T-cell (primary cell): Measurements from ENCODE around the gene ADGRF3. TPM values are rescaled to one million over a fixed set of nuclear protein-coding genes. Genes with fewer than 3 reads are reported as not detected.
A peak's percentile ranks its signal among the peaks of the same experiment; 100 is the strongest.

Experiments used
- ATAC-seq, 4 experiments: fragments of 200-7000 bp in 3 of 4; fragments of 150-1000 bp in 1 of 4; cut with Tn5 transposase; replicated peaks in 1 of 4; 1 replicate in 3 of 4; 2 replicates in 1 of 4; pipeline ENCODE4 v1.10.0; 2021; ENCODE audit warnings: moderate library complexity in 3 of 4, mild to moderate bottlenecking in 2 of 4, moderate number of reproducible peaks in 1 of 4
- CTCF ChIA-PET, 2 donors: fragments of 300-600 bp; sonication (Branson Sonifier 250); formaldehyde crosslinking; loops; one replicate each; lab custom pipeline; 2022; ENCODE audit warnings: antibody characterized with exemption in 2 of 2; lab: Charles Lee
- POLR2A ChIA-PET, 2 donors: fragments of 300-600 bp; sonication (Branson Sonifier 250); formaldehyde crosslinking; loops; one replicate each; lab custom pipeline; 2022; ENCODE audit warnings: antibody characterized with exemption in 2 of 2; lab: Charles Lee
- DNase-seq, 35 experiments: peaks; one replicate each; pipeline versions ENCODE4 v3.0.0 to v3.0.0-alpha.2; 2013 to 2023
- H3K27ac ChIP-seq: one replicate; pipeline ENCODE4 v1.5.1; 2013; ENCODE audit warnings: low read length
- H3K27me3 ChIP-seq, 2 experiments: replicated peaks in 1 of 2; 1 replicate in 1 of 2; 2 replicates in 1 of 2; pipeline versions ENCODE4 v1.6.1 to v1.7.0; 2013; ENCODE audit warnings: low read length in 1 of 2, mixed read lengths in 1 of 2; ENCODE audit not compliant: control insufficient read depth in 2 of 2, insufficient read depth in 2 of 2; ENCODE audit errors: extremely low read depth in 1 of 2
- H3K36me3 ChIP-seq, 2 donors: 1 replicate in 1 of 2; 2 replicates in 1 of 2; pipeline versions ENCODE4 v1.6.1 to v1.7.0; 2013; ENCODE audit warnings: low read length in 1 of 2; ENCODE audit not compliant: control insufficient read depth in 2 of 2, insufficient read depth in 1 of 2; ENCODE audit errors: extremely low read depth in 1 of 2
- H3K4me1 ChIP-seq, 2 experiments: 1 replicate in 1 of 2; 2 replicates in 1 of 2; pipeline versions ENCODE4 v1.6.1 to v1.7.0; 2013; ENCODE audit warnings: low read length in 2 of 2, mixed read lengths in 1 of 2; ENCODE audit not compliant: insufficient read depth in 2 of 2, control insufficient read depth in 1 of 2; ENCODE audit errors: extremely low read depth in 1 of 2
- H3K4me3 ChIP-seq, 2 donors: 1 replicate in 1 of 2; 2 replicates in 1 of 2; pipeline versions ENCODE4 v1.5.1 to v1.7.0; 2013; ENCODE audit warnings: mild to moderate bottlenecking in 2 of 2, low read length in 1 of 2, moderate library complexity in 1 of 2; ENCODE audit not compliant: control insufficient read depth in 1 of 2; ENCODE audit errors: extremely low read depth in 1 of 2
- H3K9me3 ChIP-seq: 2 replicates; pipeline ENCODE4 v1.7.0; 2013
- H3K27ac Mint-ChIP-seq, 2 donors: one replicate each; pipeline ENCODE4 v1.8.0; 2020 to 2021; ENCODE audit warnings: mild to moderate bottlenecking in 2 of 2, mixed read lengths in 2 of 2
- H3K27me3 Mint-ChIP-seq, 2 donors: one replicate each; pipeline ENCODE4 v1.8.0; 2021 to 2022; ENCODE audit warnings: mixed read lengths in 2 of 2
- H3K36me3 Mint-ChIP-seq: one replicate; pipeline ENCODE4 v1.8.0; 2021; ENCODE audit warnings: mixed read lengths
- H3K4me1 Mint-ChIP-seq, 3 donors: one replicate each; pipeline ENCODE4 v1.8.0; 2020 to 2022; ENCODE audit warnings: mixed read lengths in 3 of 3, mild to moderate bottlenecking in 1 of 3
- H3K4me3 Mint-ChIP-seq, 3 donors: one replicate each; pipeline ENCODE4 v1.8.0; 2020 to 2022; ENCODE audit warnings: mild to moderate bottlenecking in 3 of 3, mixed read lengths in 3 of 3, moderate library complexity in 3 of 3
- H3K9me3 Mint-ChIP-seq, 3 donors: one replicate each; pipeline ENCODE4 v1.8.0; 2020 to 2022; ENCODE audit warnings: mixed read lengths in 3 of 3
- WGBS: methylation state at CpG from one replicate; pipeline ENCODE4 v1.1.5; 2013; ENCODE audit warnings: missing lambda C conversion rate; ENCODE audit not compliant: insufficient coverage; 5-methylcytosine and 5-hydroxymethylcytosine counted together
- total RNA-seq, 35 experiments: library from RNA in 6 of 35; stranded (reverse) in 6 of 35; fragments of 120-200 nt in 1 of 35; gene quantifications; one replicate each; pipeline versions ENCODE4 v1.2.1 to v1.2.4 and lab custom pipeline; 2013 to 2026

ADGRF3 gene
- total RNA-seq, 5 donors from 2014 or later (not counting 1 experiment from before 2014, with no cell fraction given) = 1.3 to 3.4 (median 2.1) TPM

DNA sequence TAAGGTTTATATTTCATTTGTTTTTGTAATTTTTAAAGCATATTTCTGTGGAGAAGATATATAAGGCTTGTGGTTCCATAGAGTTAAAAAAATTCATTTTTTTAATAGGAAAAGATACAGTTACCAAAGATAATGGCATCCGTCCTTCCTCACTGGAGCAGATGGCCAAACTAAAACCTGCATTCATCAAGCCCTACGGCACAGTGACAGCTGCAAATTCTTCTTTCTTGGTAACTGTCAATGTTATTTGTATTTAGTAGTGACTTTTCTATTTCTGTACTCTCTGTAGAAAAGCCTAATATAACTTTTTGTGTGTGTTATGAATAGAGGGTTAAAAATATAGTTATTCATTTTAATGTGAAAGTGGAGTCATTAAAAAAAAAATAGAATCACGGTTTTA is 66.7 kb downstream of the ADGRF3 start:
- Histone ChIP-seq H3K4me3 (no peak overlapping the region), H3K36me3 (peaks cover 4 to 69% of the 10 kb centered on the region in 2 donors), H3K27me3 (no peaks in the 10 kb centered on the region), H3K27ac (no peak overlapping the region), H3K4me1 (no peaks in the 10 kb centered on the region), H3K9me3 (no peaks in the 10 kb centered on the region)
- ATAC-seq (no peak), DNase-seq (no peak)
- WGBS = no CpG with 5 or more reads among the region's 3 CpGs
- ChIA-PET POLR2A (no interaction called here), CTCF (no interaction called here)
- Mint-ChIP-seq H3K36me3 (peaks cover 60% of the 10 kb centered on the region), H3K4me3 (no peak overlapping the region), H3K9me3 (no peaks in the 10 kb centered on the region), H3K4me1 (no peaks in the 10 kb centered on the region), H3K27me3 (no peaks in the 10 kb centered on the region), H3K27ac (no peak overlapping the region)

- 100% methylated on average over 1 of the region's 4 CpGs for WGBS
- H3K27me3 Mint-ChIP-seq = no peaks in the 10 kb centered on the region
- CTCF ChIA-PET = no interaction called here
- no peak overlapping the region for H3K4me3 Mint-ChIP-seq
- H3K9me3 Mint-ChIP-seq = no peaks in the 10 kb centered on the region
- peaks cover 48% of the 10 kb centered on the region for H3K36me3 Mint-ChIP-seq
- no peak overlapping the region for H3K4me3 ChIP-seq
- H3K27ac Mint-ChIP-seq = no peak overlapping the region
- ATAC-seq (no peak), DNase-seq (no peak)
- no peaks in the 10 kb centered on the region for H3K4me1 ChIP-seq
- peaks cover 4 to 71% of the 10 kb centered on the region in 2 donors for H3K36me3 ChIP-seq
- POLR2A ChIA-PET = interaction anchor here in 1 of 2 donors (0.5 kb wide), 1 partner anchor 13 kb away, joined by 6 read pairs; no protein-coding TSS in a partner anchor
- no peaks in the 10 kb centered on the region for H3K9me3 ChIP-seq
- no peak overlapping the region for H3K27ac ChIP-seq
- no peaks in the 10 kb centered on the region for H3K27me3 ChIP-seq
- no peaks in the 10 kb centered on the region for H3K4me1 Mint-ChIP-seq
Measured at GRCh38 chr2:26276484-26277227, 69.9 kb downstream of the ADGRF3 start.

DNA sequence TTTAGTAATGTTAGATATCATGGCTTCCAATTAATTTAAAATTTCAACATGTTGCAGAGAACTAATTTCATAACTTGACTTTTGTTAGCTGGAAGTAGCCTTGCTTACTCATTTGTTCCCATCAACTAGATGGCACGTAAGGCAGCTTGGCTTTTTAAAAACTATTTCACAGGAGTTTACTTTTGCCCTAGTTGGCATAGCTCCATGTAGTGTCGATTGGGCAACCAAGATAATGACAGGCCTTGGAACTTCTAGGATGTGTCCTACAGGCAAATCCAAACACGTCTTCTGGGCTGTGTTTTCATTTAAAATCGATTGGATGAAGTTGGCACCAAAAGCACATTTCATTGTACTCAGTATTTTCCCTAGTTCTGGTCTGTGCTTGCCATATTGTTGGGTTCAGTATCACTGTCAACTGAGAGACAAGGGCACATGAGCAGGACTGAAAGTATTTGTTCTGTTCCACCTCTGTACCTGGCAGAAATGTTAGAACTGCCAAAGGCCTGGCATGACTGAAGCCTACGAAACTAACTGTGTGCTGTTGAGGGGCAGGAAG is 72.5 kb downstream of the ADGRF3 start:
- Mint-ChIP-seq H3K36me3 (peaks cover 43% of the 10 kb centered on the region), H3K27me3 (no peaks in the 10 kb centered on the region), H3K4me1 (peaks cover 0 to 3% (median 0%) of the 10 kb centered on the region in 3 donors), H3K27ac (no peak overlapping the region), H3K4me3 (no peak overlapping the region), H3K9me3 (no peaks in the 10 kb centered on the region)
- DNase-seq (no peak), ATAC-seq (no peak)
- POLR2A ChIA-PET = no interaction called here
- no peaks in the 10 kb centered on the region for H3K27me3 ChIP-seq
- CTCF ChIA-PET = interaction anchor here in 1 of 2 donors (0.6 kb wide), 1 partner anchor 53 kb away, joined by 3 read pairs; no protein-coding TSS in a partner anchor
- no peaks in the 10 kb centered on the region for H3K9me3 ChIP-seq
- WGBS = 86% methylated on average over 3 of the region's 5 CpGs
- no peaks in the 10 kb centered on the region for H3K4me1 ChIP-seq
- no peak overlapping the region for H3K4me3 ChIP-seq
- peaks cover 4 to 51% of the 10 kb centered on the region in 2 donors for H3K36me3 ChIP-seq
- no peak overlapping the region for H3K27ac ChIP-seq

GRCh38 chr2:26273501-26273900 is 73.1 kb downstream of the ADGRF3 start:
- Histone ChIP-seq H3K9me3 (no peaks in the 10 kb centered on the region), H3K4me1 (no peaks in the 10 kb centered on the region), H3K4me3 (no peak overlapping the region), H3K27ac (no peak overlapping the region), H3K36me3 (peaks cover 4 to 45% of the 10 kb centered on the region in 2 donors), H3K27me3 (no peaks in the 10 kb centered on the region)
- no peak overlapping the region for H3K4me3 Mint-ChIP-seq
- no peaks in the 10 kb centered on the region for H3K9me3 Mint-ChIP-seq
- ATAC-seq (no peak), DNase-seq (no peak)
- H3K27me3 Mint-ChIP-seq = no peaks in the 10 kb centered on the region
- WGBS = no CpG with 5 or more reads among the region's 2 CpGs
- H3K4me1 Mint-ChIP-seq = peaks cover 0 to 3% (median 0%) of the 10 kb centered on the region in 3 donors
- POLR2A ChIA-PET = no interaction called here
- CTCF ChIA-PET = interaction anchor here in 1 of 2 donors (0.6 kb wide), 1 partner anchor 54 kb away, joined by 3 read pairs; no protein-coding TSS in a partner anchor
- H3K27ac Mint-ChIP-seq = peak overlapping the region in 1 of 2 donors; percentile 23
- peaks cover 37% of the 10 kb centered on the region for H3K36me3 Mint-ChIP-seq

- H3K4me1 ChIP-seq = no peaks in the 10 kb centered on the region
Measured at GRCh38 chr2:26270373-26270772, 76.2 kb downstream of the ADGRF3 start.

DNA sequence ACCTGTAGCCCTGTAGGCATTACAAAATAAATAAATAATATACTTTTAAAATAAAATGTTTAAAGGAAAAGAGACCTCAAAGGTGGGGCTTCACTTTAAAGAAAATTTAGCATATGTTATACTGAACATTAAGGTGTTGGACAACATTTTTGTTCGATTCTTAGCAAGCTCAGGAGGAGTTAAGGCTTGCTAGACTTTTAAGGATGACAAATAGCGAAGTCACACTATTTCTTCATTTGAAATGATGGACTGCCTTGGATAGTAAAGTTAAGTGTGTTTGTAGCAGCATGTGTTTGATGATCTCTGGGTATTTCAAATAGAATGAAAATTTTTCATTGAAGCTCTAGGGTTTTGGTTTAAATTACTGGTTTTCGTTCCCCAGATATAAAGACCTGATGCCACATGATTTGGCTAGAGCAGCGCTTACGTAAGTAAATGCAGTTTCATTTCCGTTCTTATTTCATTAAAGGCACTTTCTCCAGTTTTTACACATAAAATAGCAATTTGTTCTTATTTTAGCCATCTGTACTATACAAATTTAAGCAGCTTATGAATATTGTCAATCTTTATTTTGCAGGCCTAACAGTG is 76.9 kb downstream of the ADGRF3 start:
- peak overlapping the region in 1 of 2 donors; percentile 11 for H3K27ac Mint-ChIP-seq
- no peaks in the 10 kb centered on the region for H3K9me3 Mint-ChIP-seq

More at GRCh38 chr2:26270373-26270772, 76.2 kb downstream of the ADGRF3 start:
- no peaks in the 10 kb centered on the region for H3K9me3 ChIP-seq
- H3K9me3 Mint-ChIP-seq = no peaks in the 10 kb centered on the region
- H3K27me3 Mint-ChIP-seq = no peaks in the 10 kb centered on the region
- ATAC-seq (no peak), DNase-seq (no peak)
- ChIA-PET POLR2A (interaction anchor here in 1 of 2 donors (0.5 kb wide), 1 partner anchor 1095 kb away, joined by 3 read pairs; no protein-coding TSS in a partner anchor), CTCF (interaction anchor here in 1 of 2 donors (0.6 to 0.8 kb wide), 3 partner anchors 24 to 1989 kb away, joined by 3 to 5 read pairs (median 4); no protein-coding TSS in a partner anchor)
- no peaks in the 10 kb centered on the region for H3K27me3 ChIP-seq
- no peak overlapping the region for H3K27ac Mint-ChIP-seq
- H3K4me1 Mint-ChIP-seq = peaks cover 0 to 3% (median 0%) of the 10 kb centered on the region in 3 donors
- no peak overlapping the region for H3K4me3 Mint-ChIP-seq
- peaks cover 0 to 22% of the 10 kb centered on the region in 2 donors for H3K36me3 ChIP-seq
- no peak overlapping the region for H3K27ac ChIP-seq
- peaks cover 31% of the 10 kb centered on the region for H3K36me3 Mint-ChIP-seq
- no peak overlapping the region for H3K4me3 ChIP-seq

More for the DNA sequence above, 76.9 kb downstream of the ADGRF3 start:
- Histone ChIP-seq H3K36me3 (peaks cover 5 to 17% of the 10 kb centered on the region in 2 donors), H3K9me3 (no peaks in the 10 kb centered on the region), H3K27me3 (no peaks in the 10 kb centered on the region), H3K4me3 (no peak overlapping the region), H3K27ac (no peak overlapping the region), H3K4me1 (no peaks in the 10 kb centered on the region)
- no peak overlapping the region for H3K4me3 Mint-ChIP-seq
- ATAC-seq (no peak), DNase-seq (no peak)
- no peaks in the 10 kb centered on the region for H3K27me3 Mint-ChIP-seq
- peaks cover 0 to 3% (median 0%) of the 10 kb centered on the region in 3 donors for H3K4me1 Mint-ChIP-seq
- ChIA-PET POLR2A (no interaction called here), CTCF (interaction anchor here in 1 of 2 donors (0.8 kb wide), 1 partner anchor 23 kb away, joined by 5 read pairs; no protein-coding TSS in a partner anchor)
- 90% methylated on average over 2 of the region's 6 CpGs for WGBS
- H3K36me3 Mint-ChIP-seq = peaks cover 27% of the 10 kb centered on the region
